ENCODE data around the gene PPP2R5D.
"Not testable (repeated sequence)": the region's sequence is repeated elsewhere in the genome, so short reads cannot be mapped to it uniquely, and the experiment has no call there.

The PPP2R5D gene

DNA sequence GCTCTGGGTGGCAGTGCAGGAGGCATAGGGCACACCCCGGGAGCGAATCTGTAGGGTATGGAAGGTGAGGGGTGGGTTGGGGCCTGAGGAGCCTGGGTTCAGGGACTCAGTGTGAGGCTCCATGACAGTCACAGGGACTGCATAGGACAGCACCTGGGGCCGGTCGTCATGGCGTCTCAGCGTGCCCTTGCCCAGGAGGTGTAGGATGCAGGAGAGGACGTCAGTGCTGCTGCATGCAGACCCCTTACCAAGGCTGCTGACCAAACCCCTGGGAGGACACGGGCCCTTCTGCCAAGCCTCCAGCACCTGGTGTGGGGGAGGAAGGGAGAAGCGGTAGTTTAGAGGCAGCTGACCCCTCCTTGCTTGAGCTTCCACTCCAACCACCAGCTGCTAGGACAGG lies 53.3 kb downstream of the PPP2R5D start:
- Histone ChIP-seq H3K4me1 (ENCODE audit: insufficient read depth, poor library complexity, severe bottlenecking) (no peaks in the 10 kb centered on the region), H3K9me3 (ENCODE audit: severe bottlenecking) (no peaks in the 10 kb centered on the region), H3K27me3 (ENCODE audit: insufficient read depth, poor library complexity, severe bottlenecking) (no peaks in the 10 kb centered on the region), H3K36me3 (ENCODE audit: low read depth) (peaks cover 54% of the 10 kb centered on the region), H3K4me3 (ENCODE audit: severe bottlenecking) (no peak overlapping the region), H3K27ac (ENCODE audit: poor library complexity, severe bottlenecking) (no peak overlapping the region)
- TF ChIP-seq, protein P1, sequence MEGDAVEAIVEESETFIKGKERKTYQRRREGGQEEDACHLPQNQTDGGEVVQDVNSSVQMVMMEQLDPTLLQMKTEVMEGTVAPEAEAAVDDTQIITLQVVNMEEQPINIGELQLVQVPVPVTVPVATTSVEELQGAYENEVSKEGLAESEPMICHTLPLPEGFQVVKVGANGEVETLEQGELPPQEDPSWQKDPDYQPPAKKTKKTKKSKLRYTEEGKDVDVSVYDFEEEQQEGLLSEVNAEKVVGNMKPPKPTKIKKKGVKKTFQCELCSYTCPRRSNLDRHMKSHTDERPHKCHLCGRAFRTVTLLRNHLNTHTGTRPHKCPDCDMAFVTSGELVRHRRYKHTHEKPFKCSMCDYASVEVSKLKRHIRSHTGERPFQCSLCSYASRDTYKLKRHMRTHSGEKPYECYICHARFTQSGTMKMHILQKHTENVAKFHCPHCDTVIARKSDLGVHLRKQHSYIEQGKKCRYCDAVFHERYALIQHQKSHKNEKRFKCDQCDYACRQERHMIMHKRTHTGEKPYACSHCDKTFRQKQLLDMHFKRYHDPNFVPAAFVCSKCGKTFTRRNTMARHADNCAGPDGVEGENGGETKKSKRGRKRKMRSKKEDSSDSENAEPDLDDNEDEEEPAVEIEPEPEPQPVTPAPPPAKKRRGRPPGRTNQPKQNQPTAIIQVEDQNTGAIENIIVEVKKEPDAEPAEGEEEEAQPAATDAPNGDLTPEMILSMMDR (IDR thresholded peaks at IDR 0.05; ENCODE audit: poor library complexity, severe bottlenecking), result no peak
- DNase-seq (ENCODE audit: low spot score) (no peak), ATAC-seq (ENCODE audit: low read depth) (no peak)

DNA sequence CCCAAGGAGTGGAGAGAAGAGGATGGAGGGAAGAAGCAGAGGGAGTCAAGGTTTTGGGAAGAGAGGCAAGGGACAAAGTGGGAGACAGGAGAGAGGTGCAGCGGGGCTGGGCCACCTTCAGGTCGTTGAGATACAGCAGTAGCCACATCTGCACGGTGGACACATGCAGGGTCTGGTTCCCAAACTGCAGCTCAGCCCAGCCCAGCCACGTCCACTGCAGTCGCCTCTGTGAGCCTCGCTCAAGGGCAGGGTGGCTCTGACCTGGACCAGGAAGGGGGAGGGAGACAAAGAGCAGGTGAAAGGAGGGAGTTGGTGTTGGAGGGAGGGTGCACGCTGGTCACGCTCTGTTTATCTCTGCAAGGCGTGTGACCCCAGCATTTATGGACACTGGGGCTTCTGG lies 54.4 kb downstream of the PPP2R5D start:
- TF ChIP-seq, protein P1 (IDR thresholded peaks at IDR 0.05; ENCODE audit: poor library complexity, severe bottlenecking), result no peak
- H3K4me3 ChIP-seq (ENCODE audit: severe bottlenecking), result no peak overlapping the region
- no peaks in the 10 kb centered on the region for H3K27me3 ChIP-seq (ENCODE audit: insufficient read depth, poor library complexity, severe bottlenecking)
- H3K9me3 ChIP-seq (ENCODE audit: severe bottlenecking), result no peaks in the 10 kb centered on the region
- H3K27ac ChIP-seq (ENCODE audit: poor library complexity, severe bottlenecking), result no peak overlapping the region
- no peak for DNase-seq (ENCODE audit: low spot score)
- peaks cover 60% of the 10 kb centered on the region for H3K36me3 ChIP-seq (ENCODE audit: low read depth)
- no peak for ATAC-seq (ENCODE audit: low read depth)
- H3K4me1 ChIP-seq (ENCODE audit: insufficient read depth, poor library complexity, severe bottlenecking), result no peaks in the 10 kb centered on the region

DNA sequence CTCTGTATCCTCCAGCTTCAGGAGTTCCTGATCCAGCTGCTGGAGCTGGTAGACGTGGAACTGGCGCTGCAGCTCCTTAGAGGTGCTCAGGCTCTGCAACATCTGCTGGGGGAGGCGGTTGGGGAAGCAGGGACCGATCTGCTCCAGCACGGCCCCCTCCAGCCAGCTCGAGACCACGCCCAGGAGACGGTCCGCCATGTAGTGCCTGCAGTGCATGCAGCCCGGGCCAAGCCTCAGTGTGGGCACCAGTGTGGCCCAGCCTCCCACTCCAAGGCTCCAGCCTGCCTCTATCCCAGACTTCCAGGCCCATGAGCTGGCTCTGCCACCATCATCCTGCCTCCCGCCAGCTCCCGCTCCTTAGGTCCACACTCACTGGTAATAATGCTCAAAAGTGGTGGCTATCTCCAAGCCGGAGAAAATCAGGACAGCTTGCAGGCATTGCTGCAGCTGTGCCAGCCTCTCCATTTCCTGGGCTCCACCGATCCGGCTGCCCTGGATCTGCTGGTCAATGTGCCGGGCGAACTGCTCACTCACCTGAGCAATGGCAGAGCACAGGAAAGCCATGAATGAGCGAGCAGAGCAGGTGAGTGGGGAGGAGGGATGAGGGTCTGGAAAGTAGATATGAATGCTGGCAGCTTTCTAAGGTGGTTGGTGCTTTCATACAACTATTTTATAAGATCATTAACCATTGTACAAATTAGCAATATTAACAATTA lies 56.3 kb downstream of the PPP2R5D start:
- Histone ChIP-seq H3K27me3 (ENCODE audit: insufficient read depth, poor library complexity, severe bottlenecking) (no peaks in the 10 kb centered on the region), H3K36me3 (ENCODE audit: low read depth) (peaks cover 54% of the 10 kb centered on the region), H3K9me3 (ENCODE audit: severe bottlenecking) (no peaks in the 10 kb centered on the region), H3K4me3 (ENCODE audit: severe bottlenecking) (no peak overlapping the region), H3K27ac (ENCODE audit: poor library complexity, severe bottlenecking) (no peak overlapping the region), H3K4me1 (ENCODE audit: insufficient read depth, poor library complexity, severe bottlenecking) (no peaks in the 10 kb centered on the region)
- ATAC-seq (ENCODE audit: low read depth), result no peak
- no peak for DNase-seq (ENCODE audit: low spot score)
- TF ChIP-seq, protein P1 (IDR thresholded peaks at IDR 0.05; ENCODE audit: poor library complexity, severe bottlenecking), result no peak

DNA sequence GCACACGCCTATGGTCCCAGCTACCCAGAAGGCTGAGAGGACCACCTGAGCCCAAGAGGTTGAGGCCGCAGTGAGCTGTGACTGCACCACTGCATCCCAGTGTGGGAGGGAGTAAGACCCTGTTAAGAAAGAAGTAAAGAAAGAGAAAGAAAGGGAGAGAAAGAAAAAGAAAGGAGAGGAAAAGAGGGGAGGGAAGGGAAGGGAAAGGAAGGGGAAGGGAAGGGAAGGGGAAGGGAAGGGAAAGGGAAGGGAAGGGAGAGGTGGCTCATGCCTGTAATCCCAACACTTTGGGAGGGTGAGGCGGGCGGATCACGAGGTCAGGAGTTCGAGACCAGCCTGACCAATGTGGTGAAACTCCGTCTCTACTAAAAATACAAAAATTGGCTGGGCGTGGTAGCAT lies 57.1 kb downstream of the PPP2R5D start:
- H3K36me3 ChIP-seq (ENCODE audit: low read depth), result peaks cover 50% of the 10 kb centered on the region
- H3K4me3 ChIP-seq (ENCODE audit: severe bottlenecking); H3K27me3 ChIP-seq (ENCODE audit: insufficient read depth, poor library complexity, severe bottlenecking); H3K9me3 ChIP-seq (ENCODE audit: severe bottlenecking); ATAC-seq (ENCODE audit: low read depth); H3K27ac ChIP-seq (ENCODE audit: poor library complexity, severe bottlenecking); H3K4me1 ChIP-seq (ENCODE audit: insufficient read depth, poor library complexity, severe bottlenecking); DNase-seq (ENCODE audit: low spot score): not testable (repeated sequence)

DNA sequence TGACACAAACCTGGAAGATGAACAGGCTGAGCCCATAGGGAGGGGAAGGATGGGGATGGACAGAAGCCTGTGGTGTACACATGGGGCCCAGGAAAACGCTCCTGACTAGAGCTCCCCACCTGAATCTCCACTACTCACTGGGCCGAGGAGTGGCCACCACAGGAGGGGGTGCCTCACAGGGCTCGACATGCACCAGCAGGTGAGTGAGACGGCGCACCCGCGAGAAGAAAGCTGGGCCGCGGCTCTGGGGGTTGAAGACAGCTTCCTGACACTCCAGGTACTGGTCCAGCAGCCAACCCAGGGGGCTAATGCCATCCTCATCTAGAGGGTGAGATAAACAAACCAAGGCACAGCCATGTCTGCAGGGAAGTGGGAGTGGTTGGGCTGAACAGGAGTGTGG lies 58.9 kb downstream of the PPP2R5D start:
- DNase-seq (ENCODE audit: low spot score), result no peak
- no peaks in the 10 kb centered on the region for H3K27me3 ChIP-seq (ENCODE audit: insufficient read depth, poor library complexity, severe bottlenecking)
- H3K36me3 ChIP-seq (ENCODE audit: low read depth), result peaks cover 49% of the 10 kb centered on the region
- TF ChIP-seq, protein P1 (IDR thresholded peaks at IDR 0.05; ENCODE audit: poor library complexity, severe bottlenecking), result no peak
- H3K4me1 ChIP-seq (ENCODE audit: insufficient read depth, poor library complexity, severe bottlenecking), result no peaks in the 10 kb centered on the region
- ATAC-seq (ENCODE audit: low read depth), result no peak
- no peak overlapping the region for H3K27ac ChIP-seq (ENCODE audit: poor library complexity, severe bottlenecking)
- H3K9me3 ChIP-seq (ENCODE audit: severe bottlenecking), result no peaks in the 10 kb centered on the region
- no peak overlapping the region for H3K4me3 ChIP-seq (ENCODE audit: severe bottlenecking)
